Activated T-cell treated with anti-CD3 and anti-CD28 coated beads for 48 hours (primary cell): ENCODE measurements around the gene TCF4.

ENCODE experiments used
- DNase-seq: peaks from one replicate; pipeline ENCODE4 v3.0.0-alpha.2; 2020; ENCODE audit warnings: low read depth

Gene TCF4

DNA sequence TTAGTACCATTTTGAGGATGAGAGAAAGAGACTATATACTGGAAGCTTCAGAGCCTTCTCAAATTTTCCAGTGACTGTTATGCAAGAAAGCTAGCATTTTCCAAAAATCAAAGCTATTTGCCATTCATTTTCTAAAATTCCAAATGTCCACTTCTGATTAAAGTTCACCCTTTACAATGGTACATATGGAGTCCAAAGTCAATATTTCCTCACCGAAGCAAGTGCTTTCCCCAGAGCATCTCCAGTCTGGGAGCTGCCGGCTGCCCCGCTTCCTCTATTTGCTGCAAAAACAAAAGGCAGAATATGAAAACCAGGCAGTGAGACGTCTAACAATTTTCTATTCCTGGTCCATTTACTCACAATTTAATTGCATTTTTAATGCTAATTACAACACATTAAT, 326.7 kb downstream of the TCF4 start:
- no peak for DNase-seq

DNA sequence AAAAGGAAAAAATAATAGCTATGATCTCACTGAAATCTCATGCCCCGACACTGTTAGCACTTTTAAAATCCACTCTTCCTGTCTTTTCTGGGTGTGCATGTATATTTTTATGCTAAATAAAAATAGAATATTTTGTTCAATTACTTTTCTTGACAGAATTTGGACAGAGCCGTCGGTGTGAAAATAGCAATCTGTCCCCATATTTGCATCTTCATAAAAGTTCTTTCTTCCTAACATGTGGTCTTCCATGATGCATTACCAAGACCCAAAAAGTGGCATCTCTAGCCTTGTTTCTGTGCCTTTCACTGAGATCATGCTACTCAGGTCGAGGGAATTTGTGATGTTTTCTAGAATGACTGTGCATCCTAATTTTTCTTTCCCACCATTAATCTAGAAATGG, 329.9 kb downstream of the TCF4 start:
- DNase-seq, result no peak

- no peak for DNase-seq
These were observed 331.1 kb downstream of the TCF4 start for GRCh38 chr18:55256929-55257289.

DNA sequence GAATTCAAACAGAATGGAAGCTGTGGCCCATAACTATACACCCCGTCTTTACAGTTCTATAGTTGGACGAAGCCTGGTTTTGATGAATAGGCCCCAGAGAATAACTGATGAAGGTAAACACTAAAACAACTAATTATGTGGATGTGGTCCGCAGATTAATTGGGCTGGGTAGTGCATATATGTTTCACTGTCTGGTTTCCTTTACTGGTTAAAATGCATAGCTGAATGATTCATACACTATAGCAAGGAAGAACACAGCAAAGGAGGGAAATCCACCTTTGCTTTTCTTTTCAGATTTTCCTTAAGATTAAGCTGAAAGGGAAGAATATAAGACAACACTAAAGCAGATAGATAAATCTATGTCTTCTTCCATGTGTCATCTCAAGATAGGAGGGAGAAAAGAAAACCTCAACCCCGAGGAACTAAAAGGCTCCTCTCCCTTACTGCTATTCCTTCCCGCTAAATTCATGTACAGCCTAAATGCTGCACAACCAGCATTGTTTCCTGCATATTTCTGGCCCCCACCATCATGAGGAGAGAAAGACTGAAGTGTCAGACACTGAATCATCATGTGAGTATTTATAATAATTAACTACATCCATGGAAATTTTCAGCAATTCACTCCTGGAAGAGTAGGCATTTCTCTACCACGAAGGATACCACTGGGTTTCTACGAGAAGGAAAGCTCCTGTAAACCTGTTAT, 331.6 kb downstream of the TCF4 start:
- DNase-seq, result no peak

- DNase-seq, result no peak
These were observed 334.2 kb downstream of the TCF4 start for GRCh38 chr18:55253814-55254213.

GRCh38 chr18:55252901-55253300, 335.1 kb downstream of the TCF4 start:
- no peak for DNase-seq

- no peak for DNase-seq
These were observed 335.8 kb downstream of the TCF4 start for GRCh38 chr18:55252053-55252675.

GRCh38 chr18:55251254-55251971, 336.6 kb downstream of the TCF4 start:
- no peak for DNase-seq

DNA sequence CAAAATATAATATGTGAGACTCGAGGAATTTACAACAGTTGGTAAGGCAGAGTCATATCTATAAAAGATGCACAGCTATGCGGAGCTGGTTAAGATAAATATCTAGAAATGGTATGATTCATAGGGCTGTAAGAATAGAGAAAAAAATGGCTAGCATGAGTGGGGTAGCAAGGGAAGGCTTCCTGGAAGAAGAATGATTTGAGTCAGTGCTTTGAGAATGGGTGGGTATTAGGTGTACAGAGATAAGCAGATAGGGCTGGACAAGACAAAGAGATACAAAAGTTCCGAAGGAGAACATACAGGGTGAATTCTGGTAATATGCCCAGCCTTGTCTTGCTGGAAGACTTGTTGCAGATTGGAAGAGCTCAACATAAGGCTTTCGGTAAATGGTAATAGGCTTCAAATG, 337.2 kb downstream of the TCF4 start:
- DNase-seq, result no peak

DNA sequence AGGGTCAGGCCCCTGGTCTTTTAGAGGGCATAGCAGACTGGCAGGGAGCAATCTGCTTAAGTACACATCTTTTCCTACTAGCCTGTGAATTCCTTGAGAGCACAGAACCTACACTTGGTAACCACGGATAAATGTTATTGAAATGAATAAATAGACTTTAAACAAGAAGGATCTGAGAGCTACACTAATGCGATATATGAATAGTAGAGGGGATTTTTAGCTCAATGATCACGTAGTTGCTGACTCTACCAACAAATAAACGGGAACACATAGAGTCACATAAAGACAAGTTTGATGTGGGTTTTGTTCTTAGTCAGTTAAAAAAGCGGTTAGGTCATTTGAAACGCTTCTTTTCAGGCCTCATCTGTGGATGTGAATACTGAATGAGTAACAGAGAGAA, 338.4 kb downstream of the TCF4 start:
- DNase-seq, result no peak

DNA sequence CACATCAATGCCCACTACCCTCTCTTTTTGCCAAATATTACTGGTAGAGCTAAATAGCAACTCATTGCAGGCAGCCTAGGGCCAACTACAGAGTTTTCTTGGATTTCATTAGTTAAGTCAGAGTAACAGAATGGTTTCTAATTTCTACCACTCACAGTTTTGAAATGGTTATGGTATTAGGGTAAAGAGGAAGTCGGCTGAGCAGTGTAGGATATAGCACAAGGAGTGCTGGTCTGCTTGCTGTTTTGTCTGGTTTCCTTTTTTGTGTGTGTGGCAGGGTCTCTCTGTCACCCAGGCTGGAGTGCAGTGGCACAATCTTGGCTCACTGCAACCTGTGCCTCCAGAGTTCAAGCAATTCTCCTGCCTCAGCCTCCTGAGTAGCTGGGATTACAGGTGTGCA, 339.5 kb downstream of the TCF4 start:
- no peak for DNase-seq

GRCh38 chr18:55247032-55247431, 341.0 kb downstream of the TCF4 start:
- no peak for DNase-seq

DNA sequence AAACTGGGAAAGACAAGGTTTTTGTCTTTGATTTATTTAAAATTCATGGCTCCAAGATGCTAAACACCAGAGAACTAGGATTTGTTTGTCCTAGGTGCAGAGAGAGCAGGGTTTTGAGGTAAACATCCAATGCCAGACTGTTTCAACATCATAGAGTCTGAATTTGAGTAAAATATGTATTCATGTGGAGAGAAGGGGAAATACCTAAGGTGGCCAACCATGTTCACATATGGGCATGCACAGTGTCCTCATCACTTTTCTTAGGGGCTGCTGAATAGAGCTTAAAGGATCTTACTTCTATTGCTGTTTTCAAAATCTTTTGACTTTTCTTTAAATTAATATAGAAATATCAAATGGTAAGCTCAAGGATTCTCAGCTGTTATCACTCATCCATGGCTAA, 341.7 kb downstream of the TCF4 start:
- DNase-seq, result no peak

DNA sequence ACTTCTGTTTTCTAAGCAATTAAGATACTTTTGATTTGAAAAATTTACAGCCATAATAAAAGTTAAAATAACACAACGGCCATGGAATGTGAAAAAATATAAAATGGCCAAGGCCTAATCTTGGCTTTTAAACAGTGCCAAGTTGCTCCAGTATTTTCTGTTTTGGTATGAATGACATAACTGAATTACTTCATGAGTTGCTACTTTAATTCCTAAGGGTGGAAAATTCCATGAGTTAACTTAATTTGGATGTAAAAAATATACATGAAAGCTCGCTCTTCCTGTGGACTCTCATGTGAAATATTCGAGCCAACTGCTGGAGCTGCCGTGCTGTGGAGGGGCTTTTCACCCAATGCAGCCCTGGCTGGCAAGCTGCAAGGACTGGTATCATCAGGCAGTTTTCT, 342.8 kb downstream of the TCF4 start:
- no peak for DNase-seq

GRCh38 chr18:55244546-55244945, 343.4 kb downstream of the TCF4 start:
- no peak for DNase-seq

DNA sequence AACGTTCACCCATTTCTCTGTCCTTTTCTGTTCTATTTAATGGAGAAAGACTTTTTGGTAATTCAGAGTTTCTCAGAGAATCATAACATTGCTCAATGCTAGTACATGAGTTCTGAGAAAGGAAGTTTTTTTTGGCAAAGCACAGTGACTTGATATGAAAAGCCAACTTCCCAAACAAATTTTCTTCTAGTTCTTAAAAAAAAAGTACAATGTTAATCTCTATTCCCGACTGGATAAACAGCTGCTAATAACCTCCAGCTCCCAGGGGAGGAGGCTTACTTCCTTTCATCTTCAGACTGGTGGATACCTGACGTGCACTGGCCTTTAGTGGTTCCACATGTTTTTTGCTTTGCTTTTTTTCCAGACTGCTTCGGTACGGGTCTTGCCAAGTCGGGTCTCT, 344.1 kb downstream of the TCF4 start:
- DNase-seq, result no peak

- DNase-seq, result no peak
These were observed 344.7 kb downstream of the TCF4 start for GRCh38 chr18:55243255-55243654.

- no peak for DNase-seq
These were observed 347.0 kb downstream of the TCF4 start for GRCh38 chr18:55240978-55241377.

DNA sequence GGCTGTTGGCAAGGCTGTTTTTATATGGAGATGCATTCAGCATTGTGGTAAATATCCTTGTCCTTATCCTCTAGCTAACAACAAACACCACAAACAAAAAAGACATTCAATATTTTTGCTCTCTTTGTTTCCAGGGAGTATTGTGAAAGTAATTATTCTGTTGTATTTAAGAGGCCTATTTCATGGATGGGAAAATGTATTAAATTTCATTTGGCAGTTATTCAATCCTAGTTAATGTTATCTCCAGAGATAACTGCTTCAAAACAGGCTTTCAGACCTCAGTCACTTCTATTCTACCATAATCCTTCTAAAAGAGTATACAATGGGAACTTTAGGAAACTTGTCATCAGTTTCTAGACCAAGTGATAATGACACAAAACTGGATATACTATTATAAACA, 348.3 kb downstream of the TCF4 start:
- no peak for DNase-seq

- no peak for DNase-seq
These were observed 350.3 kb downstream of the TCF4 start for GRCh38 chr18:55237660-55238059.

DNA sequence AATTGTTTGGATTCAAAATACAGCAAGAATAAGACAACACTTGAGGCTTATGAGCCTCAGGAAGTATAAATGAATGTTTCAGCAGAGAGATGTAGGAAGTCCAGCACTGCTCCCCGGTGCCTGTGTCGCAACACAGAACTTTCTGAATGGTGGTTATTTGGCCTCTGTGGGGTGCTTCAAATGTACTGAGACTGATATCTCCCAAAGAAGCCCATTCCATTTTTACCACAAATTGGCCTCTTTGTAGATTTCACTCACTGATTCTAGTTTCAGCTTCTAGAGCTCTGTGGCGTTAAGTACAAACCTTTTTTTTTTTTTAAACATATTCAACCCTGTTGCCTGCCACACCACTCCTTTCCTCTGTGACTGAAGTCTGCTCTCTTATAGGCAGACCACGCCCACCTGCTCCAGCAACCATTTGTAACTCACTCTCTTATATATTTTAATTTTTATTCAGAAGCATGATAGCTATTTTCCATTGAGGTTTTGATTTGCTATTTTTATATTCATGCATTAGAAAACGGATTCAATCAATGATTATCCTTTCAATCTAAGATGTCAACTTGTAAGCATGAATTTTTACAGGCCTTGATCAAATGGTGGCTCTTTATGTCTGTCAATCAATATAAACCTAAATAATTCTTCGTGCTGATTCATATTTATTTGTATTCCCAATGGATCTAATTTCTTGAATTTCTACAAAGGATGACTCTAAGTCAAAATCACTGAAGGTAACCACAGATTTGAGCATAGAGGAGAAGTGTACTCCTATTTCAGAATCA, 351.7 kb downstream of the TCF4 start:
- no peak for DNase-seq

GRCh38 chr18:55235094-55235461, 352.9 kb downstream of the TCF4 start:
- DNase-seq, result no peak
